Suprapubic skin (tissue), 4 donors: ENCODE measurements around the gene PMVK. TPM values are rescaled to one million over a fixed set of nuclear protein-coding genes. Genes with fewer than 3 reads are reported as not detected.

Source experiments
- DNase-seq, 2 donors: peaks; one replicate each; pipeline ENCODE4 v3.0.0-alpha.2; 2019; ENCODE audit warnings: low spot score in 2 of 2
- H3K27ac ChIP-seq: fragments of 200-600 bp; sonication (generic); one replicate; pipeline ENCODE4 v1.5.1; 2019
- H3K27me3 ChIP-seq: fragments of 200-600 bp; sonication (generic); one replicate; pipeline ENCODE4 v1.5.1; 2019
- H3K36me3 ChIP-seq: fragments of 200-600 bp; sonication (generic); one replicate; pipeline ENCODE4 v1.5.1; 2019
- H3K4me1 ChIP-seq: fragments of 200-600 bp; sonication (generic); one replicate; pipeline ENCODE4 v1.5.1; 2019
- H3K4me3 ChIP-seq: fragments of 200-600 bp; sonication (generic); one replicate; pipeline ENCODE4 v1.5.1; 2019; ENCODE audit warnings: mild to moderate bottlenecking
- H3K9me3 ChIP-seq: fragments of 200-600 bp; sonication (generic); one replicate; pipeline ENCODE4 v1.5.1; 2019
- EP300 ChIP-seq: sonication (generic); formaldehyde crosslinking; IDR thresholded peaks from one replicate; pipeline ENCODE4 v1.6.1; 2017; ENCODE audit warnings: antibody characterized with exemption
- POLR2A ChIP-seq, 2 donors: fragments of 450-650 bp; IDR thresholded peaks; one replicate each; pipeline ENCODE4 v1.6.1; 2017; ENCODE audit warnings: antibody characterized with exemption in 2 of 2, mild to moderate bottlenecking in 2 of 2, moderate library complexity in 2 of 2
- POLR2AphosphoS5 ChIP-seq, 3 donors: sonication (generic); formaldehyde crosslinking; IDR thresholded peaks; one replicate each; pipeline ENCODE4 v1.6.1; 2017; ENCODE audit warnings: antibody characterized with exemption in 3 of 3
- WGBS: methylation state at CpG from one replicate; pipeline ENCODE4 v1.1.5; 2018; 5-methylcytosine and 5-hydroxymethylcytosine counted together
- total RNA-seq, 4 donors: library from RNA; depleted of rRNA; stranded (reverse); fragments of >200 nt; gene quantifications; one replicate each; pipeline ENCODE4 v1.1.0, GENCODE V29; 2016
- TF ChIP-seq, protein P1 (sequence below), 2 donors: fragments of 200-600 bp in 1 of 2; fragments of 450-650 bp in 1 of 2; sonication (generic) in 1 of 2; IDR thresholded peaks; one replicate each; pipeline ENCODE4 v1.5.1; 2016 to 2019; ENCODE audit warnings: antibody characterized with exemption in 2 of 2, mild to moderate bottlenecking in 1 of 2, moderate library complexity in 1 of 2

PMVK gene
- total RNA-seq, 4 donors from 2014 or later, result 19.3 to 38.0 (median 28.8) TPM

GRCh38 chr1:154958681-154959425, 22.3 kb upstream of the PMVK start:
- no peak overlapping the region for H3K27ac ChIP-seq
- H3K27me3 ChIP-seq, result no peaks in the 10 kb centered on the region
- no peak for TF ChIP-seq POLR2AphosphoS5 (IDR thresholded peaks at IDR 0.05)
- TF ChIP-seq, protein P1, sequence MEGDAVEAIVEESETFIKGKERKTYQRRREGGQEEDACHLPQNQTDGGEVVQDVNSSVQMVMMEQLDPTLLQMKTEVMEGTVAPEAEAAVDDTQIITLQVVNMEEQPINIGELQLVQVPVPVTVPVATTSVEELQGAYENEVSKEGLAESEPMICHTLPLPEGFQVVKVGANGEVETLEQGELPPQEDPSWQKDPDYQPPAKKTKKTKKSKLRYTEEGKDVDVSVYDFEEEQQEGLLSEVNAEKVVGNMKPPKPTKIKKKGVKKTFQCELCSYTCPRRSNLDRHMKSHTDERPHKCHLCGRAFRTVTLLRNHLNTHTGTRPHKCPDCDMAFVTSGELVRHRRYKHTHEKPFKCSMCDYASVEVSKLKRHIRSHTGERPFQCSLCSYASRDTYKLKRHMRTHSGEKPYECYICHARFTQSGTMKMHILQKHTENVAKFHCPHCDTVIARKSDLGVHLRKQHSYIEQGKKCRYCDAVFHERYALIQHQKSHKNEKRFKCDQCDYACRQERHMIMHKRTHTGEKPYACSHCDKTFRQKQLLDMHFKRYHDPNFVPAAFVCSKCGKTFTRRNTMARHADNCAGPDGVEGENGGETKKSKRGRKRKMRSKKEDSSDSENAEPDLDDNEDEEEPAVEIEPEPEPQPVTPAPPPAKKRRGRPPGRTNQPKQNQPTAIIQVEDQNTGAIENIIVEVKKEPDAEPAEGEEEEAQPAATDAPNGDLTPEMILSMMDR (IDR thresholded peaks at IDR 0.05), result no peak
- TF ChIP-seq EP300, result no peak
- no peak for TF ChIP-seq POLR2A (IDR thresholded peaks at IDR 0.05)
- peaks cover 28% of the 10 kb centered on the region for H3K36me3 ChIP-seq
- no peaks in the 10 kb centered on the region for H3K9me3 ChIP-seq
- no peak for DNase-seq
- peaks cover 70% of the 10 kb centered on the region for H3K4me1 ChIP-seq
- WGBS, result 88% methylated on average over 14 of the region's 16 CpGs
- no peak overlapping the region for H3K4me3 ChIP-seq

DNA sequence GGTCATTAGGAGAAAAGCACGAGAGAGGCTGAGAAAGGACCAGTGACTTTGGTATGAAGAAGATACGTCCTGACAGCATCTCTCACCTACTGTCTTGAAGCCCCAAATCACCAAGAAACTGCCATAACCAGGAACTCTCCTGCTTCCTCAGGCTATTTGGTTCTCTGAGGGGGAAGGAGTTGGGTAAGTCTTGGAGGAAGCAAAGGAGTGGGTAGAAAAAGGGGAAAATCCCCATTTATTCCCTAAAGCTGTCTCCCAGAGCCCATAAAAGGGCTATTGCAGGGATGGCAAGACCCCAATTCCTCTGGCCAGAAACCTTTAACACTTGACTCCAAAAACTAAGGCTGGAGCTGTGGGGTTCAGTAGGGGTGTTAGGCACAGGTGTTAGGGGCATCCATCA, 21.5 kb upstream of the PMVK start:
- TF ChIP-seq POLR2AphosphoS5 (IDR thresholded peaks at IDR 0.05), result no peak
- TF ChIP-seq, protein P1 (IDR thresholded peaks at IDR 0.05), result no peak
- TF ChIP-seq POLR2A (IDR thresholded peaks at IDR 0.05), result no peak
- no peak for TF ChIP-seq EP300
- DNase-seq, result no peak
- WGBS, result 76% methylated on average over 2 of the region's 2 CpGs
- H3K4me3 ChIP-seq, result no peak overlapping the region
- no peaks in the 10 kb centered on the region for H3K27me3 ChIP-seq
- H3K36me3 ChIP-seq, result peaks cover 20% of the 10 kb centered on the region
- H3K9me3 ChIP-seq, result no peaks in the 10 kb centered on the region
- no peak overlapping the region for H3K27ac ChIP-seq
- H3K4me1 ChIP-seq, result peaks cover 72% of the 10 kb centered on the region

GRCh38 chr1:154957091-154957657, 20.7 kb upstream of the PMVK start:
- Histone ChIP-seq H3K9me3 (no peaks in the 10 kb centered on the region), H3K27ac (peak overlapping the region; percentile 76), H3K4me1 (peaks cover 70% of the 10 kb centered on the region), H3K36me3 (peaks cover 16% of the 10 kb centered on the region), H3K4me3 (no peak overlapping the region), H3K27me3 (no peaks in the 10 kb centered on the region)
- WGBS, result 28% methylated on average over 9 of the region's 9 CpGs
- TF ChIP-seq POLR2AphosphoS5 (IDR thresholded peaks at IDR 0.05) (no peak), EP300 (no peak), POLR2A (IDR thresholded peaks at IDR 0.05) (no peak)
- TF ChIP-seq, protein P1 (IDR thresholded peaks at IDR 0.05), result no peak
- DNase-seq, result no peak

- H3K4me3 ChIP-seq, result peak overlapping the region; percentile 54
- peak overlapping the region; percentile 76 for H3K27ac ChIP-seq
- DNase-seq, result no peak
- H3K36me3 ChIP-seq, result peaks cover 16% of the 10 kb centered on the region
- H3K9me3 ChIP-seq, result no peaks in the 10 kb centered on the region
- peaks cover 67% of the 10 kb centered on the region for H3K4me1 ChIP-seq
- WGBS, result 12% methylated on average over 6 of the region's 6 CpGs
- H3K27me3 ChIP-seq, result no peaks in the 10 kb centered on the region
- TF ChIP-seq EP300, result no peak
- TF ChIP-seq, protein P1 (IDR thresholded peaks at IDR 0.05), result no peak
Measured at GRCh38 chr1:154956544-154956941, 20.0 kb upstream of the PMVK start.

- DNase-seq, result peak; percentile 87 to 88
- no peaks in the 10 kb centered on the region for H3K27me3 ChIP-seq
Measured at GRCh38 chr1:154955718-154956543, 19.4 kb upstream of the PMVK start, which contains the start of gene PBXIP1. Gene PBXIP1 (minus strand): TSS chr1:154956099. CDS start chr1:154953721, 2,378 bp downstream.

More at GRCh38 chr1:154955718-154956543, 19.4 kb upstream of the PMVK start, which contains the start of gene PBXIP1:
- WGBS, result 0% methylated on average over 18 of the region's 18 CpGs
- peak within 1 kb of the TSS; percentile 76 for H3K27ac ChIP-seq
- peak within 1 kb of the TSS; percentile 54 for H3K4me3 ChIP-seq
- no peaks in the 10 kb centered on the region for H3K9me3 ChIP-seq
- peaks cover 63% of the 10 kb centered on the region for H3K4me1 ChIP-seq
- H3K36me3 ChIP-seq, result peaks cover 22% of the 10 kb centered on the region
- TF ChIP-seq, protein P1 (IDR thresholded peaks at IDR 0.05), result peak in 1 of 2 donors; percentile 9
- peak in 1 of 2 donors; percentile 28 for TF ChIP-seq POLR2A (IDR thresholded peaks at IDR 0.05)
- no peak for TF ChIP-seq POLR2AphosphoS5 (IDR thresholded peaks at IDR 0.05)
- TF ChIP-seq EP300, result no peak
